Superior temporal gyrus (tissue), 1 donor: ENCODE results near the gene TMEM125.
A peak's percentile ranks its signal among the peaks of the same experiment; 100 is the strongest.

Experiments used
- DNase-seq: peaks from one replicate; pipeline ENCODE4 v3.0.0-alpha.2; 2016; ENCODE audit errors: extremely low spot score

TMEM125 gene

DNA sequence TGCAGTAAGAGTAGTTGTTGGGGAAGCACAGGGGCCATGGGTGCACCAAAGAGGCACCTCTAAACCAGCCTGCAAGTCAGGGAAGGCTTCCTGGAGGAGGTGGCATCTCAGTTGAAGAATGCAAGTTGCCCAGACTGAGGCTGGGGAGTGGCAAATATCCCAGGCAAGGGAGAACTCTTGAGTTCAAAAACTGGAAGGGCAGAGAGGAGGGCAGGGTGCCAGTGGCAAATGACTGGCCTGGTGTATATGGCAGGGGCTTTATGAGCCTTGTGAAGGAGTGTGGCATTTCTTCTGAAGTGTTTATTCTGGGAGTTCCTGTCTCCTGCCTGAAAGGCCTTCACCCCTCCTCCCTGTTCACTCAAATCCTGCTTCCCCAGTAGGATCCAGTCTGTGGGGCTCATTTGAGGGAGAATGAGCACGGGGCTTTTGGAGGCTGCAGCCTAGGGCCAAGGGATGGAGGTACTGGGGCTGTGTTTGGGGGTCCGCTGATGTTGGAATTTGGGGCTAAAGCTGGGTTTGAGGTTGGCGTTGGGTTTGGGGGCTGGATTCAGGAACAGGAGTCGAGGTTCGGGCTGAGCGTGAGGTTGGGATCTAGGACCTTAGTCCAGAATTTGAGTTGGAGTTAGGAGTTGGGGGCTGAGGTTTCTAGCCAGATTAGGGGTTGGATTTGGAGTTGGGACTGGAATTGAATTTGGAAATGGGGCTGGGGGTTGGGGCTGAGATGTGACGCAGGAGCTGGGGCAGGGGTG is at the start of gene TMEM125:
Gene TMEM125 (plus strand): TSS at position 357 of the 749 bp plus-strand sequence. CDS start 2,740 bp downstream, outside the sequence.
- DNase-seq = no peak

DNA sequence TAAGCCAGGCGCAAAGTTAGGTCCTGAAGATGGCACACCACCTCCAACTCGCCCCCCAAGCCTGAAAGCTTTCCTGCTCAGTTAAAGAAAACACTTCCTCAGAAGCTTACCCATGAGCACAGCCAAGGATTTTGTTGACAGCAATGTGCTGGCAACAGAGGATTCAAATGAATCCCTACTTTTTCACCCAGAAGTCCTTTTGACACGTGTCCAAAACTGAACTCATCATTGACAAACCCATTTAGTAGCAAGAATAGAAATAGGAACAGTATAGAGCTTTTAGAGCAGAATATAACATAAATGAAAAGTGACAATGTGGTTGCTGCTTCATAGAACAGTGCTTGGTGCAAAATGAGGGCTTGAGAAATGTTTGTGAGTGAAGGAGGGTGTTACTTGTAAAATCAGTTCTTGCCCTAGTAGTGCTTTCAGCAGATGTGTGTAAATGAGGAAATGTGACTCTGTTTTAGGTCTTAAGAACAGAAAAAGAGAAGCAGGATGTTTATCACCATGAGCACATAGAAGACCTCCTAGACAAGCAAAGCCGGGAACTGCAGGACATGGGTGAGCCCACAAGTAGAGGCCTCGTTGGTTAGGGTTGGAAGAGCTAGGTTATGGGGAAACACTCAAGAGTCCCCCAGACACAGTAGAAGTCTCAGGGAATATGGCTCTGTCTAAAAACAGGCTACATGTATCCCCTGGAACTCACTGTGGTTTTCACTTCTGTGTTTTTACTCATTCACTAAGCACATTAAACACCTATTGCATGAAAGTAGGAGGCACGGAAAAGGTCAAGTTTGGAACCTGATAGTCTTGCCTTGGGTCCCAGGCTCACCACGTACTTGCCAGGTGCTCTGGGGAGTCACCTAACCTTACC is 48.6 kb upstream of the TMEM125 start:
- no peak for DNase-seq

DNA sequence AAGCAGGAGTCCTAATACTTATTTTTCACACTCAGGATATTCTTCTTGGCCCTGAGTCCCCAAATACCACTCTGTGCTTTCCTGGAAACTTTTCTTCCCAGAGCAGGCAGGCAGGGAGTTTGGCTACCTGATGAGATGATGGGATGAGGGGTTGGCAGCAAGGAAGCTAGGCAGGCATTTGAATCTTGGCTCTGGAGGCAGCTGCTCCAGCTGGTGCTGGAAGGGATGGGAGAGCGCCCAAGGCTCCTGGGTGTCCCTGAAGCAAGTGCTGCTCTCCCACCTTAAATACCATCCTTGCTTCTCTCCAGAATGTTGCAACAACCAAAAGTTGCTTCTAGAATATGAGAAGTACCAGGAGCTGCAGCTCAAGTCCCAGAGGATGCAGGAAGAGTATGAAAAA is 48.0 kb upstream of the TMEM125 start:
- no peak for DNase-seq

DNA sequence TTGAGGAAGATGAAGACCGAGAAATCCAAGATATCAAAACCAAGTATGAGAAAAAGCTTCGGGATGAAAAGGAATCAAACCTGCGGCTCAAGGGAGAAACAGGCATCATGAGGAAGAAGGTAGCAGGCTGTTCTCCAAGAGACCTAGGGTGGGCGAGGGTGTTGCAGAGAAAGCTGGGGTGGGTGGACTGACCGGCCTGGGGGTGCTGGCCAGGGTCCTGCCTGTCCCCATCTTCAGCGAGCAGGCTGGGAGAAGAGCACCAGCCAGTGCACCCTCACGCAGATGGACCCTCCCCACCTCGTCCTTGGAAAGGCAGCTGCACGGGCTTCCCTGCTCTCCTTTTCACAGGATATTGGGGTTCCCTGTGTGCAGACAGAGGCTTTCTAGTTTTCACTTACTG is 46.9 kb upstream of the TMEM125 start:
- DNase-seq = no peak

DNA sequence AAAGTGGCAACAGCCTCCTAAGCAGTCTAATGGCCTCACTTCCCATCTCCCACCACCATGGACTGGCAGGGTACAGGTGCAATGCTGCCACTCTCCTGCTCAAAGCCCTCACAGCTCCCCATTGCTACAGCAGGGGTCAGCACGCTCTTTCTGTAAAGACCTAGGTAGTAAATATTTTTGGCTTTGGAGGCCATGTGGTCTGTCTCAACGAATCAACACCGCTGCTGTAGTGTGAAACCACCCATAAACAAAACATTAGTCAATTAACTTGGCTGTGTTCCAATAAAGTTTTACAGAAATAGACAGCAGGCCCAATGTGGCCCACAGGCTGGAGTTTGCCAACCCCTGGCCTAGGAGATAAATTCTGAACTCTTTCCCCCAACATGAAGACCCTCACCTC is 44.6 kb upstream of the TMEM125 start:
- DNase-seq = no peak

DNA sequence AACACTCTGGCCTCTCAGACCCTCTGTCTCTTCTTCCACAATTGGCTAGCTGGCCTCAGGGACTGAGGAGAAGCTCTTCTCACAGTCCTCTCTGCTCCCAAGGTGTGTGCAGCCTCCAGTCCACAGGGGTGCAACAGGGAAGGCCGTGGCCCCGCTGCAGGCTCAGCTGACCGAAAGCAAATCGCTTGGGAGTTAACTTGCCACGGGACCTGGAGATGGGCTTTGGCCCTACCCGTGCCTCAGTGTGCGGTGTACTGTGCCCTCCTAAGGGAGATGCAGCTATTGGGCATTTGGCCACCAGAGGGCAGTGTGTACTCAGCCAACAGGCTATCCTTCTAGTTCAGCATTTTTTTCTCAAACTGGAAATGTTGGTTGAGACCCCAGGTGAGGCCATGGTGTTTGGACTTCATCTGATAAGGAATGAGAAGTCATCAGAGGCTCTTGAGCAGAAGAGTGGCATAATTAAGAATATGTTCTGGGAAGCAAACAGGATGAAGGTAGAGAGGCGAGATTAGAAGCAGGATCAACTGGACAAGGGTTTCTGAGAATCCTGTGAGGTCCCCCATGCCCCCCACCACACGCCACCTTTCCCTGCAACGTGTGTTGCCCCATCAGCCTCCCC is 42.5 kb upstream of the TMEM125 start:
- DNase-seq = peak; percentile 95

DNA sequence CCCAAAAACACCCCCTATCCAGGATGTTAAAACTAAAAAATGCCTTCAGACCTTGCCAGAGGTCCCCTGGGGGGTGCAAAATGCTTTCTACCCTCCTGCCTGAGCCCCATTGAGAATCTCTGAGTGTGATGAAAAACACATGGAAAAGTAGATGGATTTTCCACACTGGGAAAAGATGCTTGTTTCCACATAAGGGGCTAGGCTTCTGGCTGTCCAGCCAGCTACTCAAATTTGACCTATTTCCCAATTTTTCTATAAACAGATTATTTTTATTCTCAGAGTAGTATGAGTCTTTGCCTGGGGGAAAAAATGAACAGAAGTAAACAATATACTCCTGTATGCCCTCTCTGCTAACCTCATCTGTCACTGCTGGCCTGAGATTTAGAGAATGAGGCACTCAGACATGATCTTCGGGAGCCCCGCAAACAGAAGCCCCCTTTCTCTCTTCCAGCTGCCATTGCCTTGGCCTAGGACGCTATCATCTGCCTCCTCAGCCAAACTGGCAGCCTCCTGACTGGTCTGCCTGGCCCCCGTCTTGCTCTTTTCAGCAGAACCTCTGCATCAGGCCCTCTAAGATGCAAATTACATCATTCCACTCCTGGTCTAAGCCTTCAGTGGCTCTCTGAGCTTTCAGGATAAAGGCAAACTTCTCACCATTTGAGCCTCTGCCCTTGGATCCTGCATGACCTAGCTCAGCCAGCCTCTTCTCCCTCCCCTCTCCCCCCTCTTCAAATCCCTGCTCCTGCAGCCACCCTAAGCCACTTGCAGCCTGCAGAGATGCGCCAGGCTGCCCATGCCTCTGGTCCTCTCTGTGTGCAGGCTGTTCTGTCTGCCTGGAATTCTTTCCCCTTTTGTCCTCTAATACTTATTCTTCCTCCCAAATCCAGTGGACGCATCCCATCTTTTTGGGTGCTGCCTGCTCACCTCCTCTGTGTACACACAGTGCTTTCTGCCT is 39.7 kb upstream of the TMEM125 start:
- DNase-seq = no peak

DNA sequence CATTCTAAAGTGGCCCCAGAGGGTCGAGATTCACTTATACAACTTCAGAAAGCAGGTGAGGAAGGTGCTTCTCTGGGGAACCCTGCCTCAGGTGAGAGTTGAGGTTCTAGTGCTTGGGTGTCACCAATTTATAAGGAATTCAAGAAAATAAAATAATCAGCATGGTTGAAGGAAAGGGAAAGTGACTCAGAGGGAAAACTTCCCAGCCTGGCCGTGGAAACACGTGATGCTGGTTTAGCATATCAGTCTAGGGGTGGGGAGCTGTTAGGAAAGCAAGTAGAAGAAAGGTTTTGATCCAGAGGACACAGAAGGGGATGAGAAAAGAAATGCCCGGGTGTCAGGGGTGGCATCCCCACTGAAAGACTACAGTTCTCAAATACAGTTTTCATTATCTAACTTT is 37.7 kb upstream of the TMEM125 start:
- DNase-seq = no peak

DNA sequence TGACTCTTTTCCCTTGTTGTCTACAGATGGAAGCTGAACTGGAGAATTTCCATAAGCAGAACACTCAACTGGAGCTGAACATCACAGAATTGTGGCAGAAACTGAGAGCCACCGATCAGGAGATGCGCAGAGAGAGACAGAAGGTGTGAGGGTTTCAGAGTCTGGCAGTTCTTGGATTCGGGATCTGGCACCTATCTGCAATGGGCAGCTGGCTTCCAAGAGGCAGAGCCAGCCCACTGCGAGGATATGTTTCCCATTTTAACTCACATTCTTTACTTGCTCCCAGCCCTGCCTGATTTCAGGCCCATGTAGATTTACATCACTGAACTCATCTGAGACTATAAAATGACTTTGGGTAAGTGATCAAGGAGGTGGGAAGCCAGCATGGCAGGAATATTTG is 37.3 kb upstream of the TMEM125 start:
- peak; percentile 72 for DNase-seq

DNA sequence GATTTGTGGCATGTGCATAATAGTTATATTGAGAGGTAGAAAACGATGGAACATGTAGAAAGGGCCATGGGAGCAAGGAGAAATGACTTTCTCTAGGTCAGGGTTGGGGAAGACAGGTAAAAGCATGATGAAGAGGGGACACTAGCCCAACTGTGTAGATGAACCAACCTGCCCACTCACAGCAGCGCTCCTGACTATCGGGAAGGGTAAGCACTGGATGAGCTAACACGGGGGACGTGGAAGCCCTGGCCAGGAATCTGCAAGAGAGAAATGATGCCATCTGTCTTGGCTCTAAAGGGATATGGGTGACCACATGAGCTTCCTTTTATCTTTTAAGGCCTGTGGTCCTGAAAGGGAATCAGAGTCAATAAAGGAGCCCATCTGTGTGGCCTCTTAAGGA is 36.2 kb upstream of the TMEM125 start:
- no peak for DNase-seq

DNA sequence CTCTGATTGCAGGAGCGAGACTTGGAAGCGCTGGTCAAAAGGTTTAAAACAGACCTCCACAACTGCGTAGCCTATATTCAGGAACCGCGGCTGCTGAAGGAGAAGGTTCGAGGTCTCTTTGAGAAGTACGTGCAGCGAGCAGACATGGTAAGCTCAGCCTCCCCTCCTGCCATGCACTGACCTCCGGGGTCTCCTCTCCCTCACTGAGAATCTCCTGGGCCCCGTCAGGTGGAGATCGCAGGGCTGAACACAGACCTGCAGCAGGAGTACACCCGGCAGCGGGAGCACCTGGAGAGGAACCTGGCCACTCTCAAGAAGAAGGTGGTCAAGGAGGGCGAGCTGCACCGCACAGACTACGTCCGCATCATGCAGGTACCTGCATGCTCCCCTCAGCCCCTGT is 35.5 kb upstream of the TMEM125 start:
- no peak for DNase-seq

DNA sequence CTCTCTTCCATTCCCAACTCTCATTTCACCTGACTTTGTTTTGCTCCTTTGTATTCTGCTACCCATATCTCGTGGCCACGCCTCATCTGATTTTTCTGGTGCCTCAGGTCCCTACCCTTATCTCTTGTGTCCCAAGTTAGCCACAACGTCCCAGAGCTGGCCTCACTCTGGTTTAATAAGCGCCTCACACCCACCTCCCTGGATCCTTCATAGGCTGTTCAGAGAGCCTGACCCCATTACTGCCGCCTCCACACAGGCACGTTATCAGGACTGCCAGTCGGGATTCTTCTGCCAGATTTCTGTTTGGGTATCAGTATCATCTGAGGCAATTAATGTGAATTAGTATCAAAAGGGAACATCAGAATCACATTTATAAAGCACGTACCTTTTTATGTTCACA is 34.7 kb upstream of the TMEM125 start:
- no peak for DNase-seq

DNA sequence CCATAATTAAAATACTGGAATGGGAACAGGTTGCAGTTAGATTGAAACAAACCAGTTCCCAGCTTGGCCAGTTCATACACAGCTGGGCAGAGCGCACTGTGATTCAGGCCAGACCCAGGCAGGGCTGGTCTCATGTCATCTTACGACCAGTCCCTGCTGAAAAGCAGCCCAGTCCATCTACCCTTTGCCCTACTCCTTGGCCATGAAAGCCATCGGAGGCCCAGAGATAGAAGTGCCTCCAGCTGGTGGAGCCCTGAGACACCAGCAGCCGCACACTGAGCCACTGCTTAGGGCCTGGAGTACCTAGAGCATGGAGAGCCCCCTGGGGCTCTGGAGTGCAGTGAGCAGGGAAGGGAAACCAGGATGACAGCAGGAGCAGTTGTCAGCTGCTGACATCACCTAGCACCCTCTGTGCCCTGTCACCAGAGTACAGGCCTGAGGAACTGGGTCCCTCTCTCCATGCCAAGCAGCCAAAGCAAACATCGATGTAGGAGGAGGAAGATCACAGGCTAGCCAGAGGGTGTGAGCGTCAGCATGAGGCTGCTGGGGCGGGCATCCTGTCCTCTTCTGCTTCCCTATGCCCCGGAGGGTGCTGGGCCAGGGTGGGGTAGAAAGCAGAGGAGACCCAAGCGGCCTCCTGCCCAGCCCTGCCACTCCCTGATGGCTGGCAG is 34.2 kb upstream of the TMEM125 start:
- no peak for DNase-seq

DNA sequence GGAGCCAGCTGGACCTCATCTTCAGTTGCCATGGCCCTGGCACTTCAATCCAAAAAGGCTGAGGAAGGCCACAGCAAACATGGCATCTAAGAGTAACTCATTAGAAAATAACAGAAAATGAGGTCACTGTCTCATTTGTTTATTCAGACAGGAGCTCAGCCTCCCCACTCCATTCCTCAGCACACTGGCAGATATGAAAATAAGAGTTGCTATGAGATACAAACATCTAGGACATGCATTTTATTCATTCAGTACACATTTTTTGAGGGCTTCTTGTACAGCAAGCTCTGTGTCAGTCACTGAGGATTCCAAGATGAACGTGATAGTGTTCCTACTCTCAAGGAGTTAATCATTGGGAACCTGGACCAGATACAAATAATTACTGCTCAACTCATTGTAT is 32.7 kb upstream of the TMEM125 start:
- DNase-seq = no peak

DNA sequence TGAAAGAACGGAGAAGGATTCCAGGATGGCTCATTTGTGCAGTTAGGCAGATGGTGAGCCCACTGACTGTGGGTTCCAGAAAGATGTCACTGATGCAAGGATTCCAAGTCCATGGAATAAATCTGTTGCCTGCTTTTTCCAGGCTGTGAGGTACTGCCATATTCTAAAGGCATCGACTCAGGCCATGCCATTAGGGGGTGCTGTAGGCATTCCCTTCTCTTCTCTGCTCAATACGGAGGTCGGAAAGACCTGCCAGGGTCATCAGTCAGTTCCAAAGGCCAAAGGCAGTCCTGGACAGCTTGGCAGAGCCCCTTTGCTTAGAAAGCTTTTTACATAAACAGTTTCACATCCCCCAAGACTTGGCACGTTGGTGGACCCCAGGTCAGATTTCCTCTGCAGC is 31.7 kb upstream of the TMEM125 start:
- peak; percentile 95 for DNase-seq

DNA sequence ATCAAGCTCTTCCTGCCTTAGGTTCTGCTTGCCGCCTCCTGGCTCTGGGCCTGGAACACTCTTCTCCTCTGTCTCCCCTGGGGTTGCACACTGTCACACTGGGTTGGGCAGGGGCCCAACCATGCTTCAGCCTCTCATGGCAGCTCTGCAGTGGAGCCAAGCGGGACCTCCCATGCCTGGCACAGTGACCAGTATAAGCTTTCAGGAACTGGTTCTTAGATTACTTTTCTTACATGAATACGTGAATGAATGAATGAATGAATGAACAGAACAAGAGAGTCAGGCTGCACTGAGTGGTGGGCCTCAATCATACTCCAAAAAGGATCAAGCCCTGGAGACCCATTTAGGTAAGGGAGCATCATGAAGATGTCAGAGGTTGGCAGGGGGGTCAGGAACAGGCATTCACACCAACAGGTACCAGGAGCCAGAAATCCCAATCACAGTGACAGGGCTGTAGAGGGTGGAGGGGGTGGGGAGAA is 30.8 kb upstream of the TMEM125 start:
- DNase-seq = no peak

DNA sequence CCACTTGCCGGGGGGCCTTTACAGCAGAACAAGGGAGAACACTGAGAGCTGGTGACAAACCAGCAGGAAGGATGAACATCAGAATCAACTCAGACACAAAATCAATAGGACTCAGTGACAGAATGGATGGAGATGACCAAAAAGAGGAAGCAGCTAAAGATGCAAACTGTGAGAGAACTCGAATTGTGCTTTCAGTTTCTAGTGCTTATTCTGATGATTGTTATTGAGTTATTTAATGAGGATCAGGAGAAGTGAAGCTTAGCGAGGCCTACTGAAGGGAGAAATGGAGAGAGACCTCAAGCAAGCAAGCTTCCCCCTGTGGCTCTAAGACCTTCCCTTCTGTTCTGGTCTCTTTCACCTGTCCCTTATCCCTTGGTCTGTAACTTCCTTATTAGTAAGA is 30.3 kb upstream of the TMEM125 start:
- no peak for DNase-seq

DNA sequence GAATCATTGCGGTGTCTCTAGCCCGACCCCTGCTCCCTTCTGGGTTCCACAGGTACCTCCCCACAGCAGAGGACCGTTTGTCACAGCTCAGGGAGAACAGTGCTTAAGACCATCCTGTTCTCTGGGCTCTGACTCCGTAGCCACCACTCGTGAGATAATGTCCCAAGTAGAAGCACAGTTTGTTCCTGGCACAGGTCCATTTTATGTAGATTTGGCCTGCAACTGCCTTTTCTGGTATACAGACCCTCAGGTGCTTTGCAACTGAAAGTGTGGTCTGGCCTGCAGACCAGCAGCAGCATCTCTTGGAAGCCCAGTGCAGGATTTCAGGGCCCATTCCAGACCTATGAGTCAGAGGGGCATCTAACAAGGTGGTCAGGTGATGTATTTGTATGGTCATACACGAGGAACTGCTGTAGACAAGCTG is 28.4 kb upstream of the TMEM125 start:
- no peak for DNase-seq

DNA sequence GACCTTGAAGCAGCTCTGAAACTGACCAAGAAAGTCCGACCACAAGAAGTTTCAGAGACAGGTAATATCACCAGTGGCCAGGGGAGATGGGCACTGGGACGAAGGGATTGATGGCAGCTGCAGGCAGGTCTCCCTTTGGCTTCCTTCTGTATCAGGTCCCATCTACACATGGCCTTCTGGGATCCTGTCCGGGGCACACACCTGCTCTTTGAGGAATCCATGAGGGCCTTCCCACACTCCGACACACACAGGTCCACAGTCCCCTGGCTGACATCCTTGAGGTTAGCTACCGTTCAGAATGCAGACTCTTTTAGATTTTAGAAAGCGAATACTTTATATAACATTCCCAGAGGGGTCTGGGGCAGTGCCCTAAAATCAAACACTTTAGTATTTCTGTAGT is 26.5 kb upstream of the TMEM125 start:
- DNase-seq = no peak

DNA sequence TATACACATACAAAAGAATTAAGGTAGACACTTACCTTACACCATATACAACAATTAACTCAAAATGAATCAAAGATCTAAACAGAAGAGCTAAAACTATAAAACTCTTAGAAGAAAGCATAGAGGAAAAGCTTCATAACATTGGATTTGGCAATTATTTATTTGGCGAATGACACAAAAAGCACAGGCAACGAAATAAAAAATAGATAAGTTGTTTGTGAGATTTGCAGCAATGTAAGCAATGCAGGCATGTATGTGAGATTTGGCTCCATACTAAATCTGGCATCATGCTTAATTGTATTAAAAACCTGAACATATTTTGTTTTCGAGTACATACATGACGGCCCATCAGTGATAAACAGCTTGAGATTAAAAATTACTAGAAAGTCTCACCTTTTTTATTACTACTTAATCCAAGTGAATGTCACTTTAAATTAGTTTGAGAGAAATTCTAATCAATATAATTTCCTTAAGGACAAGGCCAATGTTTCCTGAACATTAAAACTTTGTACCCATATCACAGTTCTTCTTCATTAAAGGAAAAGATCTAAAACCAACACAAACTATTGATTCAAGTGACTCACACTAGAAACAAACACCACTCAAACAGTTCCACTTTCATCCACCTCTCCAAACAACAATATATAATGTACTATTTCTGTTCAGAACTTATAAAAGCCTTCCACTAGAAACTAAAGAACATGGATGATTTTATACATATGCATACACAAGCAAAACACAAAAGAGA is 23.1 kb upstream of the TMEM125 start:
- DNase-seq = no peak
